ENCODE measurements around the gene ADCYAP1. TPM values are rescaled to one million over a fixed set of nuclear protein-coding genes. Genes with fewer than 3 reads are reported as not detected.

Gene ADCYAP1
- total RNA-seq (2014; rRNA removed): 0.36 TPM in 1 of 2 replicates, not detected in the other
- percentile 21 among the genes with signal in this experiment for Bru-seq, nascent RNA
- percentile 19 among the genes with signal in this experiment for BruChase-seq, experiment 1, labeled RNA remaining after a 6-hour chase
- percentile 18 among the genes with signal in this experiment for BruChase-seq, experiment 2, labeled RNA remaining after a 2-hour chase
- long read RNA-seq, partial matches to known transcripts: 0 of 1 reads
- long read RNA-seq, other reads (novel, unspliced or antisense): 0 of 1 reads

- DNase-seq (peak; percentile 33), ATAC-seq (peak; percentile 9; the same call in 1 of the 2 replicates)
- intact Hi-C loops (cut with micrococcal nuclease): loop anchor here (5.0 to 10.0 kb wide), 2 partner anchors 510 to 608 kb away; no protein-coding TSS in a partner anchor
- no peaks in the 10 kb centered on the region for H3F3A ChIP-seq (ENCODE audit: low read length, unreplicated experiment)
- H3K36me3 ChIP-seq (ENCODE audit: low read depth, low read length): no peaks in the 10 kb centered on the region
- H3K79me2 ChIP-seq (ENCODE audit: low read length): no peaks in the 10 kb centered on the region
- H3K4me1 ChIP-seq (ENCODE audit: insufficient read depth, low read length): 0 out of 2 replicates have a peak, but pooled peaks cover 4% of the 10 kb centered on the region
- H3K4me3 ChIP-seq (ENCODE audit: low read length): no peak within 1 kb of the TSS
- no TSS peak for BruUV-seq (replicated peaks)
- H3K27ac ChIP-seq (ENCODE audit: low read length): no peak within 1 kb of the TSS
- H4K20me1 ChIP-seq (ENCODE audit: low read length): no peaks in the 10 kb centered on the region
- H3K9me2 ChIP-seq (replicated peaks; ENCODE audit: low read length): no peaks in the 10 kb centered on the region
- ChIA-PET CTCF (no interaction called here), POLR2A (ENCODE audit: unreplicated experiment) (no interaction called here)
- no peak within 1 kb of the TSS for H3K9ac ChIP-seq (ENCODE audit: low read length)
- H3K9me3 ChIP-seq (ENCODE audit: low read length): no peaks in the 10 kb centered on the region
- no peak within 1 kb of the TSS for H3K4me2 ChIP-seq (ENCODE audit: low read length)
- TF ChIP-seq EZH2phosphoT487 (IDR thresholded peaks at IDR 0.05; ENCODE audit: borderline replicate concordance, low read length) (no peak), EZH2 (IDR thresholded peaks at IDR 0.05; ENCODE audit: low read length, unreplicated experiment) (no peak), CTCF (conservative IDR thresholded peaks at IDR 0.05; ENCODE audit: low read depth, low read length) (0 out of 2 replicates have a peak, but pooled peaks have one; percentile 14)
- no peak within 1 kb of the TSS for H2AFZ ChIP-seq (ENCODE audit: low read length)
- H3K27me3 ChIP-seq (ENCODE audit: low read length): peaks cover 97% of the 10 kb centered on the region
Measured at GRCh38 chr18:904218-905090, at the start of gene ADCYAP1. TSS of gene ADCYAP1 (plus strand) at chr18:904871. CDS start at chr18:905387, 516 bp downstream.

DNA sequence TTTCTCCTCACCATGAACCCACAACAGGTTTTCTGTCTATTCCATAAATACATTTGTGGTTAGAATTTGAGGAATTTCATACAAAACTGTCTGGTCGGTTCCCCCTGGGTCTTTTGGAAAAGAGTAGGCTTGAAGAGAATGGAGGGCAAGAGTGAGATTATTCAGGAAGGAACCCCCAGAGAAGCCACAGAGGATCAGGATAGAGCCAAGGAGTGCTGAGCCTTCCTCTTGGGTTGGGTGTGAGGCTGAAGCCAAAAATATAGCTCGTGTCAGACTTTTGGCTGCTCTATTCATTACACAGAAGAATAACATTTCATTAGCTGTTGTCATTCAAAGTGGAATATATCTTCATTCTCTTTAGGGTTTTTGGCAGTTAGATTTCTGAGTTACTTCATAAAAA lies 46.7 kb upstream of the ADCYAP1 start:
- ChIA-PET CTCF (no interaction called here), POLR2A (ENCODE audit: unreplicated experiment) (interaction anchor here (0.6 kb wide), 1 partner anchor 806 kb away, joined by 3 read pairs; no protein-coding TSS in a partner anchor)
- no TSS peak for BruUV-seq (replicated peaks)
- Histone ChIP-seq H3K9ac (ENCODE audit: low read length) (no peak overlapping the region), H3K4me2 (ENCODE audit: low read length) (no peak overlapping the region), H3F3A (ENCODE audit: low read length, unreplicated experiment) (no peaks in the 10 kb centered on the region), H4K20me1 (ENCODE audit: low read length) (no peaks in the 10 kb centered on the region), H3K27ac (ENCODE audit: low read length) (no peak overlapping the region), H3K4me3 (ENCODE audit: low read length) (no peak overlapping the region), H3K9me3 (ENCODE audit: low read length) (no peaks in the 10 kb centered on the region), H3K9me2 (replicated peaks; ENCODE audit: low read length) (no peaks in the 10 kb centered on the region), H3K4me1 (ENCODE audit: insufficient read depth, low read length) (no peaks in the 10 kb centered on the region), H3K27me3 (ENCODE audit: low read length) (peaks cover 10% of the 10 kb centered on the region; the same call in 1 of the 2 replicates), H3K36me3 (ENCODE audit: low read depth, low read length) (no peaks in the 10 kb centered on the region), H2AFZ (ENCODE audit: low read length) (no peak overlapping the region), H3K79me2 (ENCODE audit: low read length) (no peaks in the 10 kb centered on the region)
- intact Hi-C loops (cut with micrococcal nuclease): no loop called here
- TF ChIP-seq EZH2 (IDR thresholded peaks at IDR 0.05; ENCODE audit: low read length, unreplicated experiment): no peak
- no peak for TF ChIP-seq EZH2phosphoT487 (IDR thresholded peaks at IDR 0.05; ENCODE audit: borderline replicate concordance, low read length)
- no peak for TF ChIP-seq CTCF (conservative IDR thresholded peaks at IDR 0.05; ENCODE audit: low read depth, low read length)
- ATAC-seq: no peak
- no peak for DNase-seq

Data from PC-3 (cell line).